ENCODE results near the gene FOXA2. TPM values are rescaled to one million over a fixed set of nuclear protein-coding genes. Genes with fewer than 3 reads are reported as not detected.

FOXA2 gene
- total and polyA plus RNA-seq, 12 donors = not detected

DNA sequence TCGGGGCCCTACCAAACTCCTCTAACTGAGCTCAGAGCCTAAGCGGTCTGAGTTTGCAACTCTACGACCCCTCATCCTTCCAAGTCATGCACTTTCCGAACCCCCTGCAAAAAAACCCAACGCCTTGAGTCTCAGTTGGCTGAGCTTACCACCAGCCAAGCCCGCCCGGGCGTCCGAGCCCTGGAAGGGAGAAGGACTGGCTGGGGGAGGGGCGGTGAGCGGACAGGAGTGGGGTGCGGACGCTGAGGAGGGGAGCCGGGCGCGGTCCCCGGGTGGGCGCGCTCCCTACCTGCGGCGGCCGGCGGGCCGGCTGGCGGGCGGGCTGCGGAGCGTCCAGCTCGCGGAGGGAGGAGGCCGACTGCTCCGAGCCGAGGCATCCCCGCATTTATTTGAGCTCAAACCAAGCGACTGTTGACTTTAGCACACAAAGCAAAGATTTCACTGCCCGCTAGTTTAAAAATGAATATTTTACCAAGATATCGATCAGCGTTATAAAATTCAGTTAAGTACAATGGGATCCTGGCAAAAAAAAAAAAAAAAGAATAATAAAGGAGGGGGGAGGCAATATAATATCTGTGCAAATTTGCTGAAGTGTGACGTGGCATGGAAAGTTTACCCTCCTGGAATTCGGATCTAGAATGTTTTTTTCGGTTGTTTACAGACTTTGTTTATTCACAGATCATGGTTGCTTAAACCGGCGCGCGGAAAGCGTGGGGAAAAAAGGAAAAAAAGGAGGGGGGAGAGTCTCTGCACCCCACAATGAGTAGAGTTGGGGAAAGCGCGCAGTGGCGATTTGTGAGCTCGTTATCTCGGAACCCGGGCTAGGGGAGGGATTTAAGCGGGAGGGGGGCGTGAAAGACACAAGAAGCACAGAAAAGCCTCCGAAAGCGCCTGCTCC is 5.9 kb downstream of the FOXA2 start:
- TF ChIP-seq CTCF (IDR thresholded peaks at IDR 0.05) = no peak
- no peak for ATAC-seq
- 1 to 3% methylated on average over 56 of the region's 56 CpGs for WGBS, 2 donors
- intact Hi-C loops (cut with DNase I) = no loop called here
- H3K4me1 ChIP-seq = peaks cover 0 to 33% (median 18%) of the 10 kb centered on the region in 9 donors
- no peak overlapping the region for H3K27ac ChIP-seq
- H3K4me3 ChIP-seq = peak overlapping the region in 1 of 10 donors; percentile 5
- peaks cover 52 to 100% (median 100%) of the 10 kb centered on the region in 7 donors for H3K27me3 ChIP-seq
- no peak for DNase-seq
- no peaks in the 10 kb centered on the region for H3K9me3 ChIP-seq
- H3K36me3 ChIP-seq = no peaks in the 10 kb centered on the region

GRCh38 chr20:22577515-22578220 is 6.7 kb downstream of the FOXA2 start:
- intact Hi-C loops (cut with DNase I) = no loop called here
- H3K4me3 ChIP-seq = peak overlapping the region in 1 of 10 donors; percentile 1
- no peaks in the 10 kb centered on the region for H3K9me3 ChIP-seq
- H3K4me1 ChIP-seq = peaks cover 0 to 25% (median 10%) of the 10 kb centered on the region in 9 donors
- no peak overlapping the region for H3K27ac ChIP-seq
- no peaks in the 10 kb centered on the region for H3K36me3 ChIP-seq
- no peak for TF ChIP-seq CTCF (IDR thresholded peaks at IDR 0.05)
- no peak for DNase-seq
- no peak for ATAC-seq
- peaks cover 44 to 100% (median 100%) of the 10 kb centered on the region in 7 donors for H3K27me3 ChIP-seq
- WGBS, 2 donors = 1 to 2% methylated on average over 44 of the region's 44 CpGs

DNA sequence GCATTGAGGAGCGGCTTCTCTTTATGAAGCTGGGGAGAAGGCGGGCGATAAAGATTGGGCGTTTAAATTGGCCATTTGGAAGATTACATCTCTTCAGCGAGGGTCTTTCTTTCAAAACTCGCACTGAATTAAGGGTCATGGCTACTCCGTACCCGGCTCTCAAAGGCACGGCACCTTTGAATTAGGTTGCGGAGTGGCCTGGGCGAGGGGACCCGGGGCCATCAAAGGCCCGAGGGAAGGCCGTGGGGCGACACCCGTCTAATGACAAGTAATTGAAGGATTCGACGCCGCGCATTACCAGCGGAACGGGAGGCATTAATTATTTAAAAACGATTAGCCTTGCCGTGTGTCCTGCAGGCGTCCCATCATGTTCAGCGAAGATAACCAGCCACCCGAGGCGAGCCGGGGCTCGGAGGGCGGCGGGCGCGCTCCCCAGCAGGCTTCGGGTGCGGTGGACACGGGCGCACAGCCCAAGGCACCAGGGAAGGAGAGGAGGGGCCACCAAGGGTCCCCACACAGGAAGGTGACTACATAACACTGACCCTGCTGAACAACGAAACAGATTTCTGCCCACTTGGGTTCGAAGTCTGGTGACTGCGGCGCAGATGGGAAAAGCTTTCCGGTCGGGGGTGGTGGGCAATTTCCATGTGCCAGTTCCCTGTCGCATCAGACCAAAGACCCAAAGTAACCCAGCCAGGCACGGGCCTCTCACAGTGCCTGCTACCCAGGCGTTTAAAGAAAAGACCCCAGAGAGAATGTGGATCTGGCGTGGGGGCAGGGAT is 7.4 kb downstream of the FOXA2 start:
- WGBS, 2 donors = 2 to 3% methylated on average over 46 to 48 of the region's 48 CpGs
- TF ChIP-seq CTCF (IDR thresholded peaks at IDR 0.05) = no peak

DNA sequence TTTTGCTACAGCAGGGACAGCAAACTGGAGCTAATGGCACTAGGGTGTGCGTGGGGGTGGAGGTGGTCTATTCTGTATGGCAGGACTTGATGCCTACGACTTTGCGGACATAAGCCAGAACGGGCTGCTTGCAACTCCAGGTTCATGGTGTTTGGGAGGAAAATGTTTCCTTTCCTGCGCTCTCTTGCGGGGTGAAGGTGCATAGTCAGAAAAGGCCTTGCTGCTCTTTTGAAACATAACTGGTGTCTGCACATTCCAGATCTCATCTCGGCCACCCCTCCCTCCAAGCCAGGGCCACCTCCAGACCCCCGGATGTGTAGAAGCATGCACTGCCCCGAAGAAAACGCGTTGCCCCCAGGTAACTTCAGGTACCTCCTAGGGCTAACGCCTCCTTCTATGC is 8.1 kb downstream of the FOXA2 start:
- WGBS, 2 donors = 10 to 14% methylated on average over 12 of the region's 12 CpGs
- peaks cover 31 to 100% (median 99%) of the 10 kb centered on the region in 7 donors for H3K27me3 ChIP-seq

More for the DNA sequence above, 7.4 kb downstream of the FOXA2 start:
- intact Hi-C loops (cut with DNase I) = no loop called here
- ATAC-seq (no peak), DNase-seq (no peak)
- Histone ChIP-seq H3K27ac (no peak overlapping the region), H3K9me3 (no peaks in the 10 kb centered on the region), H3K4me1 (peaks cover 0 to 18% (median 7%) of the 10 kb centered on the region in 9 donors), H3K4me3 (no peak overlapping the region), H3K36me3 (no peaks in the 10 kb centered on the region), H3K27me3 (peaks cover 37 to 100% (median 100%) of the 10 kb centered on the region in 7 donors)

More for the DNA sequence above, 8.1 kb downstream of the FOXA2 start:
- TF ChIP-seq CTCF (IDR thresholded peaks at IDR 0.05) = no peak
- intact Hi-C loops (cut with DNase I) = no loop called here
- no peak overlapping the region for H3K27ac ChIP-seq
- H3K4me3 ChIP-seq = no peak overlapping the region
- DNase-seq = no peak
- no peak for ATAC-seq
- H3K36me3 ChIP-seq = no peaks in the 10 kb centered on the region
- peaks cover 0 to 17% (median 7%) of the 10 kb centered on the region in 9 donors for H3K4me1 ChIP-seq
- no peaks in the 10 kb centered on the region for H3K9me3 ChIP-seq
